ENCODE measurements around the gene ICAM3. TPM values are rescaled to one million over a fixed set of nuclear protein-coding genes. Genes with fewer than 3 reads are reported as not detected.
"Not testable (repeated sequence)": the region's sequence is repeated elsewhere in the genome, so short reads cannot be mapped to it uniquely, and the experiment has no call there.

The ICAM3 gene
- 100 to 1,000 TPM; 125 to 132 TPM for total RNA-seq

- peak within 1 kb of the TSS; percentile 86 for H3K4me3 Mint-ChIP-seq
- no peaks in the 10 kb centered on the region for H3K9me3 Mint-ChIP-seq
- H3K27me3 Mint-ChIP-seq: no peaks in the 10 kb centered on the region
- POLR2A ChIA-PET: no interaction called here
- peak; percentile 86 for DNase-seq
- H3K4me1 Mint-ChIP-seq (ENCODE audit: low read depth): peaks cover 28% of the 10 kb centered on the region
- H3K36me3 Mint-ChIP-seq: peaks cover 10% of the 10 kb centered on the region
- peak within 1 kb of the TSS; percentile 90 for H3K27ac Mint-ChIP-seq
- intact Hi-C loops (cut with micrococcal nuclease): loop anchor here (10.0 kb wide), 1 partner anchor 145 kb away; the partner anchor contains the start of gene DNMT1
- CTCF ChIA-PET: no interaction called here
These were observed at the start of gene ICAM3 for GRCh38 chr19:10339380-10339960. Gene ICAM3 (minus strand): TSS chr19:10339624. CDS start chr19:10339614, 10 bp downstream.

- no peak overlapping the region for H3K27ac Mint-ChIP-seq
- ChIA-PET POLR2A (interaction anchor here (0.9 to 2.8 kb wide), 5 partner anchors 8 to 135 kb away, joined by 3 to 13 read pairs (median 7); partner anchors contain the start of gene TYK2), CTCF (interaction anchor here (0.6 to 4.8 kb wide), 58 partner anchors 9 to 531 kb away, joined by 3 to 212 read pairs (median 4); partner anchors contain the start of genes CDC37, DNM2, FDX2 and ICAM1)
- no peak overlapping the region for H3K4me3 Mint-ChIP-seq
- H3K4me1 Mint-ChIP-seq (ENCODE audit: low read depth): peaks cover 7% of the 10 kb centered on the region
- intact Hi-C loops (cut with micrococcal nuclease): loop anchor here (1.0 to 5.0 kb wide), 3 partner anchors 120 to 457 kb away; no protein-coding TSS in a partner anchor
- no peaks in the 10 kb centered on the region for H3K27me3 Mint-ChIP-seq
- H3K36me3 Mint-ChIP-seq: peaks cover 10% of the 10 kb centered on the region
- no peaks in the 10 kb centered on the region for H3K9me3 Mint-ChIP-seq
- DNase-seq: peak; percentile 89
These were observed 49.5 kb upstream of the ICAM3 start for GRCh38 chr19:10388957-10389356.

GRCh38 chr19:10384580-10384979 is 45.2 kb upstream of the ICAM3 start:
- Mint-ChIP-seq H3K27me3 (no peaks in the 10 kb centered on the region), H3K36me3 (peaks cover 4% of the 10 kb centered on the region), H3K27ac (no peak overlapping the region), H3K9me3 (no peaks in the 10 kb centered on the region), H3K4me3 (no peak overlapping the region), H3K4me1 (ENCODE audit: low read depth) (peaks cover 13% of the 10 kb centered on the region)
- DNase-seq: no peak
- intact Hi-C loops (cut with micrococcal nuclease): no loop called here
- ChIA-PET POLR2A (interaction anchor here (0.6 kb wide), 1 partner anchor 50 kb away, joined by 3 read pairs; no protein-coding TSS in a partner anchor), CTCF (interaction anchor here (1.2 kb wide), 1 partner anchor 126 kb away, joined by 4 read pairs; no protein-coding TSS in a partner anchor)

GRCh38 chr19:10383223-10383499 is 43.7 kb upstream of the ICAM3 start:
- H3K9me3 Mint-ChIP-seq; H3K27me3 Mint-ChIP-seq; DNase-seq; H3K4me3 Mint-ChIP-seq; intact Hi-C loops (cut with micrococcal nuclease); POLR2A ChIA-PET; H3K27ac Mint-ChIP-seq: not testable (repeated sequence)
- Mint-ChIP-seq H3K4me1 (ENCODE audit: low read depth) (peaks cover 21% of the 10 kb centered on the region), H3K36me3 (peaks cover 11% of the 10 kb centered on the region)
- CTCF ChIA-PET: interaction anchor here (0.7 to 4.6 kb wide), 5 partner anchors 8 to 164 kb away, joined by 3 to 30 read pairs (median 6); partner anchors contain the start of genes CDC37 and ICAM1

GRCh38 chr19:10380313-10381102 is 41.1 kb upstream of the ICAM3 start, which contains the start of gene TYK2:
Gene TYK2 (minus strand): TSS chr19:10380572. CDS start chr19:10378406, 2,166 bp downstream.
- intact Hi-C loops (cut with micrococcal nuclease): loop anchor here (1.0 to 2.0 kb wide), 5 partner anchors 23 to 122 kb away; partner anchors contain the start of genes CDC37, ICAM1 and RAVER1
- POLR2A ChIA-PET: interaction anchor here (0.6 to 2.7 kb wide), 10 partner anchors 9 to 144 kb away, joined by 3 to 20 read pairs (median 5); partner anchors contain the start of gene ICAM1
- H3K4me1 Mint-ChIP-seq (ENCODE audit: low read depth): peaks cover 20% of the 10 kb centered on the region
- H3K9me3 Mint-ChIP-seq: no peaks in the 10 kb centered on the region
- peak within 1 kb of the TSS; percentile 88 for H3K27ac Mint-ChIP-seq
- H3K27me3 Mint-ChIP-seq: no peaks in the 10 kb centered on the region
- peak; percentile 98 for DNase-seq
- peaks cover 17% of the 10 kb centered on the region for H3K36me3 Mint-ChIP-seq
- CTCF ChIA-PET: interaction anchor here (0.6 to 4.6 kb wide), 9 partner anchors 8 to 700 kb away, joined by 3 to 33 read pairs (median 4); partner anchors contain the start of genes CDC37 and ICAM1
- peak within 1 kb of the TSS; percentile 88 for H3K4me3 Mint-ChIP-seq

- DNase-seq: no peak
- intact Hi-C loops (cut with micrococcal nuclease): loop anchor here (1.0 to 2.0 kb wide), 5 partner anchors 23 to 121 kb away; partner anchors contain the start of genes CDC37, ICAM1 and RAVER1
- Mint-ChIP-seq H3K9me3 (no peaks in the 10 kb centered on the region), H3K27ac (peak overlapping the region; percentile 88), H3K36me3 (peaks cover 19% of the 10 kb centered on the region), H3K27me3 (no peaks in the 10 kb centered on the region), H3K4me1 (ENCODE audit: low read depth) (peaks cover 20% of the 10 kb centered on the region), H3K4me3 (peak overlapping the region; percentile 88)
- ChIA-PET POLR2A (interaction anchor here (0.6 to 2.7 kb wide), 8 partner anchors 9 to 143 kb away, joined by 3 to 20 read pairs (median 6); partner anchors contain the start of gene ICAM1), CTCF (interaction anchor here (0.6 to 4.6 kb wide), 8 partner anchors 9 to 699 kb away, joined by 3 to 33 read pairs (median 12); partner anchors contain the start of genes CDC37 and ICAM1)
These were observed 40.5 kb upstream of the ICAM3 start for GRCh38 chr19:10379880-10380312.

- peak overlapping the region; percentile 2 for H3K27ac Mint-ChIP-seq
- DNase-seq: no peak
- peaks cover 24% of the 10 kb centered on the region for H3K36me3 Mint-ChIP-seq
- H3K4me1 Mint-ChIP-seq (ENCODE audit: low read depth): peaks cover 20% of the 10 kb centered on the region
- no peaks in the 10 kb centered on the region for H3K9me3 Mint-ChIP-seq
- intact Hi-C loops (cut with micrococcal nuclease): no loop called here
- H3K4me3 Mint-ChIP-seq: no peak overlapping the region
- H3K27me3 Mint-ChIP-seq: no peaks in the 10 kb centered on the region
- ChIA-PET CTCF (interaction anchor here (0.7 to 3.2 kb wide), 4 partner anchors 13 to 118 kb away, joined by 3 to 33 read pairs (median 4); partner anchors contain the start of gene ICAM1), POLR2A (no interaction called here)
These were observed 38.7 kb upstream of the ICAM3 start for GRCh38 chr19:10378124-10378523.

- H3K27ac Mint-ChIP-seq; POLR2A ChIA-PET; H3K27me3 Mint-ChIP-seq; intact Hi-C loops (cut with micrococcal nuclease); H3K4me3 Mint-ChIP-seq; H3K9me3 Mint-ChIP-seq; DNase-seq: not testable (repeated sequence)
- H3K4me1 Mint-ChIP-seq (ENCODE audit: low read depth): peaks cover 20% of the 10 kb centered on the region
- H3K36me3 Mint-ChIP-seq: peaks cover 24% of the 10 kb centered on the region
- CTCF ChIA-PET: interaction anchor here (1.1 to 1.3 kb wide), 2 partner anchors 15 to 106 kb away, joined by 3 read pairs; partner anchors contain the start of gene ICAM1
These were observed 37.8 kb upstream of the ICAM3 start for GRCh38 chr19:10377140-10377640.

- DNase-seq: no peak
- no peaks in the 10 kb centered on the region for H3K9me3 Mint-ChIP-seq
- CTCF ChIA-PET: interaction anchor here (1.3 kb wide), 1 partner anchor 14 kb away, joined by 4 read pairs; no protein-coding TSS in a partner anchor
- POLR2A ChIA-PET: interaction anchor here (0.6 kb wide), 1 partner anchor 18 kb away, joined by 6 read pairs; no protein-coding TSS in a partner anchor
- H3K36me3 Mint-ChIP-seq: peaks cover 23% of the 10 kb centered on the region
- H3K4me1 Mint-ChIP-seq (ENCODE audit: low read depth): peaks cover 10% of the 10 kb centered on the region
- H3K27ac Mint-ChIP-seq: no peak overlapping the region
- no peaks in the 10 kb centered on the region for H3K27me3 Mint-ChIP-seq
- no peak overlapping the region for H3K4me3 Mint-ChIP-seq
- intact Hi-C loops (cut with micrococcal nuclease): no loop called here
These were observed 35.5 kb upstream of the ICAM3 start for GRCh38 chr19:10374931-10375330.

- H3K4me3 Mint-ChIP-seq: no peak overlapping the region
- intact Hi-C loops (cut with micrococcal nuclease): no loop called here
- H3K9me3 Mint-ChIP-seq: no peaks in the 10 kb centered on the region
- H3K27ac Mint-ChIP-seq: no peak overlapping the region
- ChIA-PET CTCF (interaction anchor here (0.8 to 1.7 kb wide), 4 partner anchors 16 to 114 kb away, joined by 3 to 4 read pairs (median 3); no protein-coding TSS in a partner anchor), POLR2A (no interaction called here)
- peaks cover 30% of the 10 kb centered on the region for H3K36me3 Mint-ChIP-seq
- no peak for DNase-seq
- peaks cover 2% of the 10 kb centered on the region for H3K4me1 Mint-ChIP-seq (ENCODE audit: low read depth)
- H3K27me3 Mint-ChIP-seq: no peaks in the 10 kb centered on the region
These were observed 33.3 kb upstream of the ICAM3 start for GRCh38 chr19:10372690-10373089.

GRCh38 chr19:10368101-10368803 is 28.8 kb upstream of the ICAM3 start:
- no peak for DNase-seq
- intact Hi-C loops (cut with micrococcal nuclease): no loop called here
- peaks cover 36% of the 10 kb centered on the region for H3K36me3 Mint-ChIP-seq
- no peak overlapping the region for H3K27ac Mint-ChIP-seq
- no peaks in the 10 kb centered on the region for H3K4me1 Mint-ChIP-seq (ENCODE audit: low read depth)
- H3K9me3 Mint-ChIP-seq: no peaks in the 10 kb centered on the region
- no peak overlapping the region for H3K4me3 Mint-ChIP-seq
- no peaks in the 10 kb centered on the region for H3K27me3 Mint-ChIP-seq
- ChIA-PET CTCF (interaction anchor here (0.6 to 2.2 kb wide), 5 partner anchors 21 to 109 kb away, joined by 3 to 9 read pairs (median 4); partner anchors contain the start of gene CDC37), POLR2A (no interaction called here)
